PFSK-1 (cell line): ENCODE data around the gene EHF.

Experiments used
- POLR2AphosphoS5 ChIP-seq: IDR thresholded peaks from 2 replicates; pipeline ENCODE4 v1.6.1; 2012; ENCODE audit warnings: low read depth, mild to moderate bottlenecking, control low read depth, low read length, moderate library complexity
- TAF1 ChIP-seq: IDR thresholded peaks from 2 replicates; pipeline ENCODE4 v1.6.1; 2012; ENCODE audit warnings: low read length, control low read depth, borderline replicate concordance; ENCODE audit not compliant: insufficient read depth

DNA sequence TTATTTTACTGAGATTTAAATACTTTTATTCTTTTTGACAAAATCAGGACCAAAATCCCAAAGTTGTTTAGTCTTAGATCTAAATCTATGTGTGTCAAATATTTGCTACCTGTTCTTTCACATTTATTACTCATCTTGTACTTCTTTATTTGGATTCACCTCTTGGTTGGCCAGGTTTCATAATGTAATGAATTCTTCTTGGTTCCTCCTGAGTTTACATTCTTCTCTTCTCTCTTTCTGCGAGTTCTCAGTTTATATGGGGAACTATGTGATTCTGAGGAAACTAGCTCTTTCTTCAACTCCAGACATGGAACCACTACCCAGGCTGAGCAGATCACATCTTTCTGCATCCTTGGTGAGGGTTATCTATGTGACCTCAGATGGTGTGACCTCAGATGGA lies 50.2 kb downstream of the EHF start:
- TF ChIP-seq TAF1 (no peak), POLR2AphosphoS5 (no peak)
